ENCODE results near the gene NAE1. TPM values are rescaled to one million over a fixed set of nuclear protein-coding genes. Genes with fewer than 3 reads are reported as not detected.
"Not testable (repeated sequence)": the region's sequence is repeated elsewhere in the genome, so short reads cannot be mapped to it uniquely, and the experiment has no call there.

NAE1 gene
- total RNA-seq, 1 experiment from 2014 or later: 112 TPM

DNA sequence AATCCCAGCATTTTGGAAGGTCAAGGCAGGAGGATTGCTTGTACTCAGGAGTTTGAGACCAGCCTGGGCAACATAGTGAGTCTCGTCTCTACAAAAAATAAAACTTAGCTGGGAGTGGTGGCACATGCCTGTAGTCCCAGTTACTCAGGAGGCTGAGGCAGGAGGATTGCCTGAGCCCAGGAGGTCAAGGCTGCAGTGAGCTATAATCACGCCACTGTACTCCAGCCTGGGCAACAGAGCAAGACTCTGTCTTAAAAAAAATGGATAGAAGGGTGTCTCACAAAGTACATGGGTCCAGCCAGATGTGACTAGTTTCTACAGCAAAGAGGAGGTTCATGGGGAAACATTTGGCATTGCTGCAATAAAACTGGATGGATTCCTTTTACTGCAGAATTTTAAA, 40.6 kb upstream of the NAE1 start:
- H3K4me3 ChIP-seq (ENCODE audit: low read length); H3K9me2 ChIP-seq (replicated peaks; ENCODE audit: insufficient read depth, low read length); H3K36me3 ChIP-seq (ENCODE audit: insufficient read depth, low read length); H3K27ac ChIP-seq (ENCODE audit: low read length); H3K27me3 ChIP-seq (ENCODE audit: low read length); H3K4me2 ChIP-seq (ENCODE audit: low read depth, low read length, poor library complexity, severe bottlenecking); H4K20me1 ChIP-seq (ENCODE audit: insufficient read depth, low read depth, low read length); DNase-seq; H2AFZ ChIP-seq (ENCODE audit: low read length); H3K9me3 ChIP-seq (ENCODE audit: low read length); H3K9ac ChIP-seq (ENCODE audit: low read length); H3K79me2 ChIP-seq (ENCODE audit: low read length): not testable (repeated sequence)
- H3K4me1 ChIP-seq (ENCODE audit: low read length): peaks cover 12% of the 10 kb centered on the region

- Histone ChIP-seq H3K4me2 (ENCODE audit: low read depth, low read length, poor library complexity, severe bottlenecking) (no peak overlapping the region), H3K9ac (ENCODE audit: low read length) (no peak overlapping the region), H3K4me1 (ENCODE audit: low read length) (peaks cover 9% of the 10 kb centered on the region), H3K79me2 (ENCODE audit: low read length) (no peaks in the 10 kb centered on the region), H3K9me3 (ENCODE audit: low read length) (no peaks in the 10 kb centered on the region), H3K36me3 (ENCODE audit: insufficient read depth, low read length) (no peaks in the 10 kb centered on the region), H3K27me3 (ENCODE audit: low read length) (no peaks in the 10 kb centered on the region), H3K9me2 (replicated peaks; ENCODE audit: insufficient read depth, low read length) (no peaks in the 10 kb centered on the region), H2AFZ (ENCODE audit: low read length) (no peak overlapping the region), H3K27ac (ENCODE audit: low read length) (no peak overlapping the region), H3K4me3 (ENCODE audit: low read length) (no peak overlapping the region), H4K20me1 (ENCODE audit: insufficient read depth, low read depth, low read length) (no peaks in the 10 kb centered on the region)
- no peak for DNase-seq
These were observed 38.6 kb upstream of the NAE1 start for GRCh38 chr16:66869424-66869823.

GRCh38 chr16:66863707-66864106, 32.9 kb upstream of the NAE1 start:
- H2AFZ ChIP-seq (ENCODE audit: low read length): no peak overlapping the region
- H3K27ac ChIP-seq (ENCODE audit: low read length): no peak overlapping the region
- DNase-seq: no peak
- no peak overlapping the region for H3K4me3 ChIP-seq (ENCODE audit: low read length)
- no peaks in the 10 kb centered on the region for H4K20me1 ChIP-seq (ENCODE audit: insufficient read depth, low read depth, low read length)
- H3K4me2 ChIP-seq (ENCODE audit: low read depth, low read length, poor library complexity, severe bottlenecking): no peak overlapping the region
- no peaks in the 10 kb centered on the region for H3K9me3 ChIP-seq (ENCODE audit: low read length)
- no peak overlapping the region for H3K9ac ChIP-seq (ENCODE audit: low read length)
- no peaks in the 10 kb centered on the region for H3K4me1 ChIP-seq (ENCODE audit: low read length)
- H3K27me3 ChIP-seq (ENCODE audit: low read length): no peaks in the 10 kb centered on the region
- H3K9me2 ChIP-seq (replicated peaks; ENCODE audit: insufficient read depth, low read length): no peaks in the 10 kb centered on the region
- H3K36me3 ChIP-seq (ENCODE audit: insufficient read depth, low read length): no peaks in the 10 kb centered on the region
- no peaks in the 10 kb centered on the region for H3K79me2 ChIP-seq (ENCODE audit: low read length)

- Histone ChIP-seq H3K4me3 (ENCODE audit: low read length) (no peak overlapping the region), H3K9me3 (ENCODE audit: low read length) (no peaks in the 10 kb centered on the region), H3K9ac (ENCODE audit: low read length) (no peak overlapping the region), H3K36me3 (ENCODE audit: insufficient read depth, low read length) (no peaks in the 10 kb centered on the region), H3K4me2 (ENCODE audit: low read depth, low read length, poor library complexity, severe bottlenecking) (no peak overlapping the region), H4K20me1 (ENCODE audit: insufficient read depth, low read depth, low read length) (no peaks in the 10 kb centered on the region), H2AFZ (ENCODE audit: low read length) (no peak overlapping the region), H3K27ac (ENCODE audit: low read length) (no peak overlapping the region), H3K9me2 (replicated peaks; ENCODE audit: insufficient read depth, low read length) (no peaks in the 10 kb centered on the region), H3K4me1 (ENCODE audit: low read length) (peaks cover 3% of the 10 kb centered on the region; the same call in 1 of the 2 replicates), H3K27me3 (ENCODE audit: low read length) (no peaks in the 10 kb centered on the region), H3K79me2 (ENCODE audit: low read length) (no peaks in the 10 kb centered on the region)
- DNase-seq: no peak
These were observed 31.3 kb upstream of the NAE1 start for GRCh38 chr16:66862023-66862520.

DNA sequence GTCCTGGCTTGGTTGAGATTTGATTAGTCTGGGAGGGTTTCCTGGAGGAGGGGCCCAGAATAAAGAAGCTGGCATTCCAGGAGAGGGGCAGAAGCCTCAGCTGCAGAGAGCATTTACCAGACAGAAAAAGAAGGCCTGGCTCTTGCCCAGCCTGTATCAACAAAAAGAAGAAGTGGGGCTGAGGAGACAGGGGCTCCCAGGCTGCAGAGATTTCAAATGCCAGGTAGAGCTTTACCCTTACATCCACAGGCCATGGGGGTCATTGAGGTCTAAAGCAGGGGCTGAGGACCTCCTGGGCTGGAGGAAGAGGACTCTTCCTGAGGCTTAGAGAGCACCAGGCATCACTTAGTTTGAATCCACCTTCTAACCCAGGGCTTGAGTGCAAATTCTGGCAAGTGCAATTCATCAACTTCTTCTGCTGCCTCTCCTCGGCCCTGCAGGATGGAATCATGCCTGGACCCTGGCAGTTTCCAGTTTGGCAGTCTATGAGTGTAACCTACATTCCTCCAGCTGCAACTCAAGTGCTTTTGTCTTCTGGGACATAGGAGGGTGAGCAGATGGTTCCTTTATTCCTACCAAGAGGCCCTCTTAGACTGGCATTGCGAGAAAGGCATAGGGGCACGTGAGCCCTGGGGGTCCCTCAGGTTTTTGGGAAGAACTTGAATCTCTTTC, 28.8 kb upstream of the NAE1 start:
- Histone ChIP-seq H2AFZ (ENCODE audit: low read length) (no peak overlapping the region), H3K79me2 (ENCODE audit: low read length) (no peaks in the 10 kb centered on the region), H3K4me1 (ENCODE audit: low read length) (peaks cover 3% of the 10 kb centered on the region; the same call in 1 of the 2 replicates), H3K9me2 (replicated peaks; ENCODE audit: insufficient read depth, low read length) (no peaks in the 10 kb centered on the region), H3K9ac (ENCODE audit: low read length) (no peak overlapping the region), H3K9me3 (ENCODE audit: low read length) (no peaks in the 10 kb centered on the region), H3K27ac (ENCODE audit: low read length) (no peak overlapping the region), H3K4me2 (ENCODE audit: low read depth, low read length, poor library complexity, severe bottlenecking) (no peak overlapping the region), H3K27me3 (ENCODE audit: low read length) (no peaks in the 10 kb centered on the region), H3K36me3 (ENCODE audit: insufficient read depth, low read length) (no peaks in the 10 kb centered on the region), H3K4me3 (ENCODE audit: low read length) (no peak overlapping the region), H4K20me1 (ENCODE audit: insufficient read depth, low read depth, low read length) (no peaks in the 10 kb centered on the region)
- no peak for DNase-seq

DNA sequence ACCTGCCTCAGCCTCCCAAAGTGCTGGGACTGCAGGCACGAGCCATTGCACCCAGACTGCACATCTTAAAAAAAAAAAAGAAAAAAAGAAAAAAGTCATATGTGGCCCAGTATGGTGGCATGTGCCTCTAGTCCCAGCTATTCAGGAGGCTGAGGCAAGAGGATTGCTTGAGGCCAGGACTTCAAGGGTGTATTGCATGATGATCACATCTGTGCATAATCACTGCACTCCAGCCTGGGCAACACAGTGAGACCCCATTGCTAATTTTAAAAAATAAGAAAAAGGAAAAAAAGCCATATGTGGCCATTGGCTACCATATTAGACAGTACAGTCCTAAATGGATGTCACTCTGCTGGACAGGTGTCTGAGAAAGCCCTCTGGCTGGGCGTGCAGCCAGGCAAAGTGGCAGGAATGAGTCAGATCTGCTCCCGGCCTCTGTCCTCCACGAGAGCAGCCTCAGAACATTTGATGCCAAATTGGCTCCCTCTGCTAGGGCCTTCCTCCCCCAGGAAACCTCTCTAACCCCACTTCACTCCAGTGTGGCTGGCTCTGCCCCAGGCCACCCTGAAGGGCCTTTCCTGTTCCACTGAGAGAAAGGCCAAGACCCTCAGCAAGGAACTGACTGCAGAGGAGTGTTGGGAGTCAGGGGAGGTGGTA, 28.1 kb upstream of the NAE1 start:
- H3K4me2 ChIP-seq (ENCODE audit: low read depth, low read length, poor library complexity, severe bottlenecking): no peak overlapping the region
- no peaks in the 10 kb centered on the region for H3K79me2 ChIP-seq (ENCODE audit: low read length)

GRCh38 chr16:66857437-66857836, 26.7 kb upstream of the NAE1 start:
- Histone ChIP-seq H3K9me2 (replicated peaks; ENCODE audit: insufficient read depth, low read length) (no peaks in the 10 kb centered on the region), H3K36me3 (ENCODE audit: insufficient read depth, low read length) (no peaks in the 10 kb centered on the region), H3K9me3 (ENCODE audit: low read length) (no peaks in the 10 kb centered on the region), H3K9ac (ENCODE audit: low read length) (no peak overlapping the region), H3K27me3 (ENCODE audit: low read length) (no peaks in the 10 kb centered on the region), H2AFZ (ENCODE audit: low read length) (no peak overlapping the region), H3K4me3 (ENCODE audit: low read length) (no peak overlapping the region), H4K20me1 (ENCODE audit: insufficient read depth, low read depth, low read length) (no peaks in the 10 kb centered on the region), H3K27ac (ENCODE audit: low read length) (no peak overlapping the region), H3K4me1 (ENCODE audit: low read length) (peaks cover 3% of the 10 kb centered on the region; the same call in 1 of the 2 replicates), H3K4me2 (ENCODE audit: low read depth, low read length, poor library complexity, severe bottlenecking) (no peak overlapping the region), H3K79me2 (ENCODE audit: low read length) (no peaks in the 10 kb centered on the region)
- no peak for DNase-seq

More for the DNA sequence above, 28.1 kb upstream of the NAE1 start:
- Histone ChIP-seq H3K9ac (ENCODE audit: low read length) (no peak overlapping the region), H3K27me3 (ENCODE audit: low read length) (no peaks in the 10 kb centered on the region), H3K36me3 (ENCODE audit: insufficient read depth, low read length) (no peaks in the 10 kb centered on the region), H2AFZ (ENCODE audit: low read length) (no peak overlapping the region), H3K9me3 (ENCODE audit: low read length) (no peaks in the 10 kb centered on the region), H3K9me2 (replicated peaks; ENCODE audit: insufficient read depth, low read length) (no peaks in the 10 kb centered on the region), H3K4me3 (ENCODE audit: low read length) (no peak overlapping the region), H4K20me1 (ENCODE audit: insufficient read depth, low read depth, low read length) (no peaks in the 10 kb centered on the region), H3K27ac (ENCODE audit: low read length) (no peak overlapping the region), H3K4me1 (ENCODE audit: low read length) (peaks cover 3% of the 10 kb centered on the region; the same call in 1 of the 2 replicates)
- DNase-seq: no peak

GRCh38 chr16:66856801-66857200, 26.0 kb upstream of the NAE1 start:
- H3K79me2 ChIP-seq (ENCODE audit: low read length): no peaks in the 10 kb centered on the region
- no peak overlapping the region for H2AFZ ChIP-seq (ENCODE audit: low read length)
- H3K4me2 ChIP-seq (ENCODE audit: low read depth, low read length, poor library complexity, severe bottlenecking): no peak overlapping the region

More at GRCh38 chr16:66856801-66857200, 26.0 kb upstream of the NAE1 start:
- no peak overlapping the region for H3K4me3 ChIP-seq (ENCODE audit: low read length)
- no peaks in the 10 kb centered on the region for H3K9me2 ChIP-seq (replicated peaks; ENCODE audit: insufficient read depth, low read length)
- H3K36me3 ChIP-seq (ENCODE audit: insufficient read depth, low read length): no peaks in the 10 kb centered on the region
- no peak overlapping the region for H3K27ac ChIP-seq (ENCODE audit: low read length)
- no peaks in the 10 kb centered on the region for H3K9me3 ChIP-seq (ENCODE audit: low read length)
- no peaks in the 10 kb centered on the region for H3K27me3 ChIP-seq (ENCODE audit: low read length)
- no peaks in the 10 kb centered on the region for H4K20me1 ChIP-seq (ENCODE audit: insufficient read depth, low read depth, low read length)
- DNase-seq: no peak
- no peak overlapping the region for H3K9ac ChIP-seq (ENCODE audit: low read length)
- H3K4me1 ChIP-seq (ENCODE audit: low read length): peaks cover 3% of the 10 kb centered on the region; the same call in 1 of the 2 replicates

Data from Karpas-422 (cell line).